VCaP (cell line): ENCODE results near the gene UNC45B.
"Not testable (repeated sequence)": the region's sequence is repeated elsewhere in the genome, so short reads cannot be mapped to it uniquely, and the experiment has no call there.

Experiments
- H3K27ac ChIP-seq: fragments of 450-650 bp; 2 replicates; pipeline ENCODE4 v1.5.1; 2017
- CTCF ChIP-seq: fragments of 450-650 bp; conservative IDR thresholded peaks from 2 replicates; pipeline ENCODE4 v1.5.1; 2017; ENCODE audit warnings: mild to moderate bottlenecking, moderate library complexity

UNC45B gene

DNA sequence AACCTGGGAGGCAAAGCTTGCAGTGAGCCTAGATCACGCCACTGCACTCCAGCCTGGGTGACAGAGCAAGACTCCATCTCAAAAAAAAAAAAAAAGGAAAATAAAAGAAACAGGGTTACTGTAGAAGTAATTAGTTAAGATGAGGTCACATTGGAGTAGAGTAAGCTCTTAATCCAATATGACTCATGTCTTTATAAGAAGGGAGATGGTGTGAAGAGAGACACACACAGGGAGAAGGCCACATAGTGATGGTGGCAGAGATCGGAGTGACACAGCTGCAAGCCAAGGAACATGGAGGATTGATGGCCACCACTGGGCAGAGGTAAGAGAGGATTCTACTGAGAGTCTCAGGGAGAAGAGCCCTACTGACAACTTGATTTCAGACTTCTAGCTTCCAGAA lies 79.9 kb downstream of the UNC45B start:
- no peak overlapping the region for H3K27ac ChIP-seq
- TF ChIP-seq CTCF: no peak

GRCh38 chr17:35229638-35230037 lies 82.0 kb downstream of the UNC45B start:
- H3K27ac ChIP-seq: no peak overlapping the region
- TF ChIP-seq CTCF: no peak

- not testable (repeated sequence) for H3K27ac ChIP-seq
Measured at GRCh38 chr17:35234315-35234714, 86.7 kb downstream of the UNC45B start.

DNA sequence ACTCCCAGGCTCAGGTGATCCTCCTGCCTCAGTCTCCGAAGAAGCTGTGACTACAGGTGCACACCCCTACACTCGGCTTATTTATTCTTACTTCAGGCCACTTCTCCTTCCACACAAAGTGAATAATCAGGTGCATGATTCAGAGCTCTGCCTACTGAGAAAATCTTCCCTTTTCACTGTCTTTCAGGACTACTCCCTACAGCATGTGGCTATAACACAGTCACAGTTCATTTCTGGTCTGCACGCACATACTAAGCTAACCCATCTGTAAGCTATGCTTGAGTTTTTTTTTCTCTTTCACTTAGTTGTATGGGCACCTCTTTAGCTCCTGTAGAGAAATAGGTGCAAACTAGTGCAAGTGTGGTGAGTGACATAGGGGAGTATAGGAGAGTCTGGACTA lies 87.7 kb downstream of the UNC45B start:
- no peak for TF ChIP-seq CTCF
- H3K27ac ChIP-seq: no peak overlapping the region

DNA sequence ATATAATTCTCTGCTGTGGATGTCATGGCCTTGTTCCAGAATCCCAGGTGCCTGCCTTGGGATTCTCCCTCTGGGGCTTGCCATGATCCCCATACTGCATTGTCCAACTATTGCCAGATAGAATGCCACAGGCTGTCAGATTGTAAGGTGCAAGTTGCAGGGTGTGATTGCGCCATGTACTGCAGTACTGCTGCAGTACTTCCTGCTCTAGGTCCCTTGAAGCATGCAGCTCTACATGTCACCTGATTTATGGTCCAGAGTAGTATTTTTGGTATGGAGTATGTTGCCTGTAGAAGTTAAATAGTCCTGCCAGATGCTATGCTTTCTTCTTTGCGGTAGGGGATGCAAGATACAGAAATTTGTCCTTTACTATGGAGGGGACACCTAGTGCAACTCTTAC lies 88.3 kb downstream of the UNC45B start:
- TF ChIP-seq CTCF: no peak
- H3K27ac ChIP-seq: no peak overlapping the region

DNA sequence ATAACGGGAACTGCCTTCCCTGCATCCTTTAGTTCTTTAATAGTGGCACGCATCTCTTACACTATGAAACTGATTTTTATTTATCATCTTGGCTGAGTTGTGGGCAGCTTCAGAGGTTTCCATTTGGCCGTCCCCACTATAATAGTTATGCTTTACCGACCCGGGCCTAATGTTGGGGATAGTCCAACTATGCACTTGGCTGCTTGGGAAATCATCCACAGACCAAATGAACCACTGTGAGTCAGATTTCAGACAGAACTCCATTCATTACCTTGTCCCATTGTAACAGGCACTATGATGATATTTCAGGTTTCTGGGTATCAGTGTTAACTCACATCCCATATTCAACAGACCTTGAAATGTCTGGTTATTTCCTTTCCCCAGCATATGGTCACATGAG lies 89.2 kb downstream of the UNC45B start:
- TF ChIP-seq CTCF: no peak
- H3K27ac ChIP-seq: no peak overlapping the region

DNA sequence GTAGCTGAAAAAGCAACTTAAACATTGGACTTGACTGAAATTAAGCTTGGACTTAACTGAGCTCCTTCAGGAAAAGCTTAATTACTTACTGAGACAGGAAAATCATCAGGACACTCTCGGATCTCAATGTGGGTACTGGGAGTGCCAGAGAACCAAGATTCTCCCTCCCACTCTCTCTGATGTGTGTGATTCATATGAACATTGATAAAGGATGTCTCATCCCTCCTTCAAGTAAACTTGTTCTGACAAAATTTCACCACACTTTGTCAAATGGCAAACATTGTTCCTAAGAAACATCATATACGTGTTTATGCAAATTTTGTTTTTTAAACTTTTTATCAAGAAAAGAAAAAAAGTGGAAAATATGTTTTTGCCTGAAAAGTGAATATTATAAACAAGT lies 91.2 kb downstream of the UNC45B start:
- no peak overlapping the region for H3K27ac ChIP-seq
- no peak for TF ChIP-seq CTCF
